Measurements from ENCODE around the gene TAS2R39. TPM values are rescaled to one million over a fixed set of nuclear protein-coding genes. Genes with fewer than 3 reads are reported as not detected.
A peak's percentile ranks its signal among the peaks of the same experiment; 100 is the strongest.
"Not testable (repeated sequence)": the region's sequence is repeated elsewhere in the genome, so short reads cannot be mapped to it uniquely, and the experiment has no call there.

The TAS2R39 gene
- polyA plus RNA-seq (ENCODE audit: insufficient read length), result not detected

- no peak for DNase-seq (ENCODE audit: low read depth)
Measured at GRCh38 chr7:143183024-143183423, at the start of gene TAS2R39. Gene TAS2R39, plus strand, starts transcription at chr7:143183419. Its CDS starts 0 bp downstream, at chr7:143183419.

- no peak for DNase-seq (ENCODE audit: low read depth)
Measured at GRCh38 chr7:143147070-143147469, 36.1 kb upstream of the TAS2R39 start.

GRCh38 chr7:143148050-143148449 lies 35.2 kb upstream of the TAS2R39 start:
- no peak for DNase-seq (ENCODE audit: low read depth)

- no peak for DNase-seq (ENCODE audit: low read depth)
Measured at GRCh38 chr7:143148651-143149050, 34.6 kb upstream of the TAS2R39 start.

GRCh38 chr7:143150696-143151095 lies 32.5 kb upstream of the TAS2R39 start:
- DNase-seq (ENCODE audit: low read depth), result not testable (repeated sequence)

- not testable (repeated sequence) for DNase-seq (ENCODE audit: low read depth)
Measured at GRCh38 chr7:143158617-143159016, 24.6 kb upstream of the TAS2R39 start.

GRCh38 chr7:143171697-143172096 lies 11.5 kb upstream of the TAS2R39 start:
- no peak for DNase-seq (ENCODE audit: low read depth)

- DNase-seq (ENCODE audit: low read depth), result no peak
Measured at GRCh38 chr7:143172354-143172753, 10.9 kb upstream of the TAS2R39 start.

GRCh38 chr7:143176128-143176527 lies 7.1 kb upstream of the TAS2R39 start:
- DNase-seq (ENCODE audit: low read depth), result no peak

GRCh38 chr7:143177374-143178119 lies 5.7 kb upstream of the TAS2R39 start:
- DNase-seq (ENCODE audit: low read depth), result no peak

GRCh38 chr7:143180771-143181170 lies 2.4 kb upstream of the TAS2R39 start:
- DNase-seq (ENCODE audit: low read depth), result not testable (repeated sequence)

GRCh38 chr7:143181349-143181748 lies 1.9 kb upstream of the TAS2R39 start:
- DNase-seq (ENCODE audit: low read depth), result no peak

GRCh38 chr7:143185551-143185950 lies 2.3 kb downstream of the TAS2R39 start:
- DNase-seq (ENCODE audit: low read depth), result no peak

- no peak for DNase-seq (ENCODE audit: low read depth)
Measured at GRCh38 chr7:143188994-143189393, 5.8 kb downstream of the TAS2R39 start.

- no peak for DNase-seq (ENCODE audit: low read depth)
Measured at GRCh38 chr7:143193880-143194279, 10.7 kb downstream of the TAS2R39 start.

- no peak for DNase-seq (ENCODE audit: low read depth)
Measured at GRCh38 chr7:143199040-143199439, 15.8 kb downstream of the TAS2R39 start.

GRCh38 chr7:143202161-143202560 lies 18.9 kb downstream of the TAS2R39 start:
- DNase-seq (ENCODE audit: low read depth), result no peak

GRCh38 chr7:143203386-143203785 lies 20.2 kb downstream of the TAS2R39 start:
- DNase-seq (ENCODE audit: low read depth), result no peak

GRCh38 chr7:143205560-143206293 lies 22.5 kb downstream of the TAS2R39 start:
- no peak for DNase-seq (ENCODE audit: low read depth)

- no peak for DNase-seq (ENCODE audit: low read depth)
Measured at GRCh38 chr7:143210541-143210940, 27.3 kb downstream of the TAS2R39 start.

- DNase-seq (ENCODE audit: low read depth), result not testable (repeated sequence)
Measured at GRCh38 chr7:143213478-143213877, 30.3 kb downstream of the TAS2R39 start.

GRCh38 chr7:143214789-143215679 lies 31.8 kb downstream of the TAS2R39 start:
- peak; percentile 70 for DNase-seq (ENCODE audit: low read depth)
